A549 (cell line): ENCODE measurements around the gene ECI1.

Source experiments
- HDAC2 ChIP-seq: fragments of 200-600 bp; sonication (generic); IDR thresholded peaks from 2 replicates; pipeline ENCODE4 v1.6.1; 2016
- MAFK ChIP-seq: fragments of 450-650 bp; IDR thresholded peaks from 2 replicates; pipeline ENCODE4 v1.6.1; 2014; ENCODE audit not compliant: partially characterized antibody
- MYC ChIP-seq: IDR thresholded peaks from 2 replicates; pipeline ENCODE4 v1.6.1; 2012; ENCODE audit warnings: mild to moderate bottlenecking, inconsistent platforms, low read length, improper control_type of control experiment, borderline replicate concordance
- POLR2A ChIP-seq: IDR thresholded peaks from 2 replicates; pipeline ENCODE4 v1.6.1; 2012; ENCODE audit warnings: mild to moderate bottlenecking, low read length
- RAD21 ChIP-seq, 2 experiments: fragments of >200 bp in 1 of 2; sonication (Bioruptor Twin) in 1 of 2; formaldehyde crosslinking in 1 of 2; IDR thresholded peaks in 1 of 2; conservative IDR thresholded peaks in 1 of 2; 2 replicates in 1 of 2; 3 replicates in 1 of 2; pipeline ENCODE4 v1.6.1; 2012 to 2018; ENCODE audit warnings: inconsistent platforms in 1 of 2
- TF ChIP-seq, protein P1 (sequence below): fragments of >200 bp; sonication (Bioruptor Twin); formaldehyde crosslinking; IDR thresholded peaks from 3 replicates; pipeline ENCODE4 v1.5.1; 2016

DNA sequence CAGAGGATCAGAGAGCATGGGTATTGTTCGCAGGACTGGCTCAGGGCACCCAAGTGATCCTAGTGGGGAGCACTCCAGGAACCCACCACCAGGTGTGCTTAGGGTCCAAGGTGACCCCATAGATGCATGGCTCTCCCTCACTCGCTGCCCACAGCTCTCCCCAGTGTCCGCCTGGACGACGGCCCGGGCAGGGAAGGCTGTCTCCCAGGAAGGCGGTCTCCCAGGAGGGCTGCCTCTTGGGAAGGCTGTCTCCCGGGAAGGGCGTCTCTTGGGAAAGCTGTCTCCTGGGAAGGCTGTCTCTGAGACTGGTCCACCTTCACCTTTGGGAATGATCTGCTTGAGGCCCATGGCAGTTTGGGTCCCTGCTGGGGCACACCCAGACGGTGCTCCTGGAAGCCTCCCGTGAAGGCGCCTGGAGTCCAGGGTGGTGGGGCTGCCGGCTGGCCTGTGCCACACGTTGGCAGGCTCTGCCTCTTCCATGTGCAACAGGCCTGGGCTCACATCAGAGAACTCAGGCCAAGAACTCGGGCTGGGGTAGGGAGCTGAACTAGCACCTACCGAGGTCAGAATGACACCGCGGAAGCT, 5.0 kb downstream of the ECI1 start:
- TF ChIP-seq MYC (no peak), RAD21 (conservative IDR thresholded peaks at IDR 0.05 in 1 of 2, IDR thresholded peaks at IDR 0.05 in 1 of 2) (no peak), MAFK (no peak), HDAC2 (no peak), POLR2A (no peak)
- TF ChIP-seq, protein P1, sequence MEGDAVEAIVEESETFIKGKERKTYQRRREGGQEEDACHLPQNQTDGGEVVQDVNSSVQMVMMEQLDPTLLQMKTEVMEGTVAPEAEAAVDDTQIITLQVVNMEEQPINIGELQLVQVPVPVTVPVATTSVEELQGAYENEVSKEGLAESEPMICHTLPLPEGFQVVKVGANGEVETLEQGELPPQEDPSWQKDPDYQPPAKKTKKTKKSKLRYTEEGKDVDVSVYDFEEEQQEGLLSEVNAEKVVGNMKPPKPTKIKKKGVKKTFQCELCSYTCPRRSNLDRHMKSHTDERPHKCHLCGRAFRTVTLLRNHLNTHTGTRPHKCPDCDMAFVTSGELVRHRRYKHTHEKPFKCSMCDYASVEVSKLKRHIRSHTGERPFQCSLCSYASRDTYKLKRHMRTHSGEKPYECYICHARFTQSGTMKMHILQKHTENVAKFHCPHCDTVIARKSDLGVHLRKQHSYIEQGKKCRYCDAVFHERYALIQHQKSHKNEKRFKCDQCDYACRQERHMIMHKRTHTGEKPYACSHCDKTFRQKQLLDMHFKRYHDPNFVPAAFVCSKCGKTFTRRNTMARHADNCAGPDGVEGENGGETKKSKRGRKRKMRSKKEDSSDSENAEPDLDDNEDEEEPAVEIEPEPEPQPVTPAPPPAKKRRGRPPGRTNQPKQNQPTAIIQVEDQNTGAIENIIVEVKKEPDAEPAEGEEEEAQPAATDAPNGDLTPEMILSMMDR, result no peak
